GM21529 (cell line): ENCODE results near the gene RBBP7.

ENCODE experiments used
- ATAC-seq: cut with Tn5 transposase; IDR thresholded peaks from one replicate; pipeline ENCODE4 v1.9.1; 2021; ENCODE audit not compliant: unreplicated experiment

Gene RBBP7

GRCh38 chrX:16827225-16827624 lies 42.9 kb downstream of the RBBP7 start:
- no peak for ATAC-seq

GRCh38 chrX:16826207-16826606 lies 44.0 kb downstream of the RBBP7 start:
- no peak for ATAC-seq

GRCh38 chrX:16825264-16826035 lies 44.7 kb downstream of the RBBP7 start:
- ATAC-seq = peak; percentile 43

GRCh38 chrX:16822723-16823122 lies 47.4 kb downstream of the RBBP7 start:
- no peak for ATAC-seq

- ATAC-seq = no peak
Observed at GRCh38 chrX:16819634-16820033, 50.5 kb downstream of the RBBP7 start.

- no peak for ATAC-seq
Observed at GRCh38 chrX:16814597-16814996, 55.6 kb downstream of the RBBP7 start.

GRCh38 chrX:16807976-16808542 lies 62.1 kb downstream of the RBBP7 start:
- ATAC-seq = no peak

GRCh38 chrX:16807548-16807947 lies 62.6 kb downstream of the RBBP7 start:
- ATAC-seq = peak; percentile 48

GRCh38 chrX:16804923-16805464 lies 65.2 kb downstream of the RBBP7 start:
- ATAC-seq = peak; percentile 72

GRCh38 chrX:16797841-16798240 lies 72.3 kb downstream of the RBBP7 start:
- no peak for ATAC-seq

- no peak for ATAC-seq
Observed at GRCh38 chrX:16797358-16797757, 72.8 kb downstream of the RBBP7 start.

- ATAC-seq = no peak
Observed at GRCh38 chrX:16796298-16796697, 73.9 kb downstream of the RBBP7 start.
